ENCODE results near the gene HIVEP3. TPM values are rescaled to one million over a fixed set of nuclear protein-coding genes. Genes with fewer than 3 reads are reported as not detected.

Gene HIVEP3
- total RNA-seq, 1 donor from 2014 or later = 0.37 TPM

- Mint-ChIP-seq H3K27ac (no peak overlapping the region), H3K27me3 (ENCODE audit: insufficient read depth, low read depth) (peaks cover 3% of the 10 kb centered on the region), H3K4me1 (no peaks in the 10 kb centered on the region), H3K4me3 (no peak overlapping the region), H3K9me3 (no peaks in the 10 kb centered on the region), H3K36me3 (no peaks in the 10 kb centered on the region)
- no peak overlapping the region for H3K9ac ChIP-seq
- H3K4me1 ChIP-seq = peaks cover 16% of the 10 kb centered on the region
- H3K36me3 ChIP-seq = no peaks in the 10 kb centered on the region
- H3K4me2 ChIP-seq = no peak overlapping the region
- H3F3A ChIP-seq (ENCODE audit: low read depth) = no peaks in the 10 kb centered on the region
- no peaks in the 10 kb centered on the region for H3K79me2 ChIP-seq (ENCODE audit: low read depth)
- H3K9me3 ChIP-seq (ENCODE audit: low read depth) = no peaks in the 10 kb centered on the region
- no peak for DNase-seq (ENCODE audit: low spot score)
- H3K27ac ChIP-seq = no peak overlapping the region
- TF ChIP-seq EZH2phosphoT487 (IDR thresholded peaks at IDR 0.05) = no peak
- no peak for TF ChIP-seq EZH2 (IDR thresholded peaks at IDR 0.05)
- TF ChIP-seq, protein P1, sequence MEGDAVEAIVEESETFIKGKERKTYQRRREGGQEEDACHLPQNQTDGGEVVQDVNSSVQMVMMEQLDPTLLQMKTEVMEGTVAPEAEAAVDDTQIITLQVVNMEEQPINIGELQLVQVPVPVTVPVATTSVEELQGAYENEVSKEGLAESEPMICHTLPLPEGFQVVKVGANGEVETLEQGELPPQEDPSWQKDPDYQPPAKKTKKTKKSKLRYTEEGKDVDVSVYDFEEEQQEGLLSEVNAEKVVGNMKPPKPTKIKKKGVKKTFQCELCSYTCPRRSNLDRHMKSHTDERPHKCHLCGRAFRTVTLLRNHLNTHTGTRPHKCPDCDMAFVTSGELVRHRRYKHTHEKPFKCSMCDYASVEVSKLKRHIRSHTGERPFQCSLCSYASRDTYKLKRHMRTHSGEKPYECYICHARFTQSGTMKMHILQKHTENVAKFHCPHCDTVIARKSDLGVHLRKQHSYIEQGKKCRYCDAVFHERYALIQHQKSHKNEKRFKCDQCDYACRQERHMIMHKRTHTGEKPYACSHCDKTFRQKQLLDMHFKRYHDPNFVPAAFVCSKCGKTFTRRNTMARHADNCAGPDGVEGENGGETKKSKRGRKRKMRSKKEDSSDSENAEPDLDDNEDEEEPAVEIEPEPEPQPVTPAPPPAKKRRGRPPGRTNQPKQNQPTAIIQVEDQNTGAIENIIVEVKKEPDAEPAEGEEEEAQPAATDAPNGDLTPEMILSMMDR (IDR thresholded peaks at IDR 0.05) = no peak
- H4K20me1 ChIP-seq (ENCODE audit: low read depth) = no peaks in the 10 kb centered on the region
- no peaks in the 10 kb centered on the region for H3K27me3 ChIP-seq
- no peak overlapping the region for H3K4me3 ChIP-seq
- no peak overlapping the region for H2AFZ ChIP-seq (replicated peaks)
Measured at GRCh38 chr1:41830726-41831125, 88.0 kb downstream of the HIVEP3 start.

GRCh38 chr1:41827991-41828570 is 90.6 kb downstream of the HIVEP3 start:
- Histone ChIP-seq H3K4me1 (peaks cover 28% of the 10 kb centered on the region), H3K27me3 (no peaks in the 10 kb centered on the region), H3K79me2 (ENCODE audit: low read depth) (no peaks in the 10 kb centered on the region), H3K9me3 (ENCODE audit: low read depth) (no peaks in the 10 kb centered on the region), H3K4me3 (no peak overlapping the region), H4K20me1 (ENCODE audit: low read depth) (no peaks in the 10 kb centered on the region), H3K27ac (no peak overlapping the region), H3K4me2 (no peak overlapping the region), H3K9ac (no peak overlapping the region), H3K36me3 (no peaks in the 10 kb centered on the region), H3F3A (ENCODE audit: low read depth) (peaks cover 11% of the 10 kb centered on the region), H2AFZ (replicated peaks) (no peak overlapping the region)
- TF ChIP-seq EZH2 (IDR thresholded peaks at IDR 0.05) = no peak
- TF ChIP-seq EZH2phosphoT487 (IDR thresholded peaks at IDR 0.05) = no peak
- TF ChIP-seq, protein P1 (IDR thresholded peaks at IDR 0.05) = no peak
- H3K4me3 Mint-ChIP-seq = no peak overlapping the region
- H3K36me3 Mint-ChIP-seq = no peaks in the 10 kb centered on the region
- H3K9me3 Mint-ChIP-seq = no peaks in the 10 kb centered on the region
- DNase-seq (ENCODE audit: low spot score) = no peak
- peaks cover 3% of the 10 kb centered on the region for H3K27me3 Mint-ChIP-seq (ENCODE audit: insufficient read depth, low read depth)
- peaks cover 16% of the 10 kb centered on the region for H3K4me1 Mint-ChIP-seq
- H3K27ac Mint-ChIP-seq = no peak overlapping the region

- Histone ChIP-seq H2AFZ (replicated peaks) (peak overlapping the region; percentile 22), H3K4me3 (no peak overlapping the region), H3K27ac (peak overlapping the region; percentile 85), H4K20me1 (ENCODE audit: low read depth) (no peaks in the 10 kb centered on the region), H3K9me3 (ENCODE audit: low read depth) (no peaks in the 10 kb centered on the region), H3K27me3 (no peaks in the 10 kb centered on the region), H3K4me2 (peak overlapping the region; percentile 67), H3F3A (ENCODE audit: low read depth) (peaks cover 17% of the 10 kb centered on the region), H3K4me1 (peaks cover 46% of the 10 kb centered on the region), H3K9ac (no peak overlapping the region), H3K79me2 (ENCODE audit: low read depth) (no peaks in the 10 kb centered on the region), H3K36me3 (no peaks in the 10 kb centered on the region)
- TF ChIP-seq, protein P1 (IDR thresholded peaks at IDR 0.05) = no peak
- TF ChIP-seq EZH2 (IDR thresholded peaks at IDR 0.05) (no peak), EZH2phosphoT487 (IDR thresholded peaks at IDR 0.05) (no peak)
- Mint-ChIP-seq H3K4me1 (peaks cover 21% of the 10 kb centered on the region), H3K27me3 (ENCODE audit: insufficient read depth, low read depth) (no peaks in the 10 kb centered on the region), H3K4me3 (peak overlapping the region; percentile 12), H3K9me3 (no peaks in the 10 kb centered on the region), H3K36me3 (no peaks in the 10 kb centered on the region), H3K27ac (peak overlapping the region; percentile 77)
- peak; percentile 93 for DNase-seq (ENCODE audit: low spot score)
Measured at GRCh38 chr1:41823471-41823870, 95.3 kb downstream of the HIVEP3 start.
